HG03558 (cell line): ENCODE data around the gene AGAP1.

Source experiments
- ATAC-seq: cut with Tn5 transposase; IDR thresholded peaks from one replicate; pipeline ENCODE4 v1.9.1; 2021; ENCODE audit warnings: moderate number of reproducible peaks; ENCODE audit not compliant: unreplicated experiment; ENCODE audit errors: extremely low read depth

The AGAP1 gene

GRCh38 chr2:235713189-235713588 is 219.3 kb downstream of the AGAP1 start:
- no peak for ATAC-seq

DNA sequence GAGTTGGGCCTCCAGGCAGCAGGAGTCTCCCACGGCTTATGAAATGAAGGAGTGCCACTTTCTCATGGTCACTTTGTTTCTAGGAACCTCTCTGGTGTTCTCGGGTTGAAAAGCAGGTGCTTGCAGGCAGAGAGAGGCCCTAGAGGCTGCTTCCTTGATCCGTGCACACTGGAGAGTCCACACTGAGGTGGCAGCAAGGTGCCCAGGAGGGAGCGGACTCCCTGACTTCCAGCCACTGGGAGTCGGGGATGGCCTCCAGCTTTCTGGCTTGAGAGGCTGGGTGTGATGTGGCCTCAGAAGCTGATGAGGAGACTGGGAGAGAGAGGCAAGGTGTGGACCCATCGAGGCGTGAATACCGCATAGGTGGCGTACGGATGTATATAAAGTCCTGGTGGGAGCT is 221.8 kb downstream of the AGAP1 start:
- ATAC-seq, result no peak

- no peak for ATAC-seq
These were observed 223.1 kb downstream of the AGAP1 start for GRCh38 chr2:235716875-235717496.

DNA sequence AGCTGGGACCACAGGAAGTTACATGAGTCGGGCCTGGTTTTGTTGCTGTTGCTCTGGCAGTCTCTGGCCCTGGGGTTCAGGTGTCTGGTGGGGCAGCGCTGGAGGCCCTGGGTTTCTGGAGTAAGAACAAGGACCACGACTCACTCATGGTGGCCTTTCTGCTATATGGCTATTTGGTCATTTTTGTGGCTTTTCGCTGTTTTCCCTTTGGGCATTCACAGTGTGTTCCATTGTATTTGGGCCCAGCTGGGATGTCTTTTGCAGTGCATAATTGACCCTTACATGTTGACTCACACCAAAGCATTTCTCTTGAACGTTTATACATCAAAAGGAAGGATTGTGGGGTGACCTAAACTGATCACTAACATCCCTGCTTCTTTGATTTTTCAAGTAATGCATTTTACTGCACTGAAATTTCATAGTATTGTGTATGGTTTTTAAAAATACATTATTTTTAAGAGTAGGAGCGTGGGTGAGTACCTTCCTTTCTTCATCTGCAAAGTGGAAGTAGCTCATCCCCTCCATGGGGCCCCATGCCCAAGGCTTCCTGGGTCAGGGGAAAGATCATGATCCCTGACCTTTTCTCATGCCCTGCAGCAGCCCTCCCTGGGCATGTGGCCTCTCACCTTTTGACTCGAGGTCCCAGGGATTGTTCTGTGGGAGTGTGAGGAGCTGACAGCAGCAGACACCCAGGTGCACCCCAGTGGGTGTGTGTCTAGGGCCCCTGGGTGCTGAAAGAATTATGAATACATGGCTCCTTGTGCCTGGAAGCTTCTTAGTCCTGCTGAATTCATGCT is 225.5 kb downstream of the AGAP1 start:
- no peak for ATAC-seq

DNA sequence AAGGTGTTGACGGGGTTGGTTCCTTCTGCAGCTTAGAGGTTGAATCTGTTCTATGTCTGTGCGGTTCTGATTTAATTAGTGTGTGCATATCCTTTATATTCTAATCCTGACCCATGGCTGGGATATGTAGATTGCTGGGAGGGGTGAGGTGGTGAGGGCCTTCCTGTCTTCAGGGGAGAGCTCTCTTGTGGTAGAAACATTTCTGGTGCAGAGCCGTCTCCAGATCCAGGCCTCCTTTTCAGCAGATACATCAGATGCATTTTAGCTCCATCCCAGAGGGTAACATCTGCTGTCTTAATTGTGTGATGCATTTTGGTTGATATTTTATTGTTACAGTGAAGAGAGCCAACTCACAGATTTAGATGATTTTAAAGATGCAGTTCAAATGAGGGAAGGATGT is 227.8 kb downstream of the AGAP1 start:
- no peak for ATAC-seq

- no peak for ATAC-seq
These were observed 229.0 kb downstream of the AGAP1 start for GRCh38 chr2:235722869-235723268.

- ATAC-seq, result no peak
These were observed 229.5 kb downstream of the AGAP1 start for GRCh38 chr2:235723371-235723770.

- ATAC-seq, result no peak
These were observed 230.1 kb downstream of the AGAP1 start for GRCh38 chr2:235723811-235724465.

GRCh38 chr2:235725016-235725489 is 231.2 kb downstream of the AGAP1 start:
- ATAC-seq, result no peak

GRCh38 chr2:235725841-235726240 is 232.0 kb downstream of the AGAP1 start:
- no peak for ATAC-seq

- ATAC-seq, result no peak
These were observed 232.7 kb downstream of the AGAP1 start for GRCh38 chr2:235726554-235726953.

DNA sequence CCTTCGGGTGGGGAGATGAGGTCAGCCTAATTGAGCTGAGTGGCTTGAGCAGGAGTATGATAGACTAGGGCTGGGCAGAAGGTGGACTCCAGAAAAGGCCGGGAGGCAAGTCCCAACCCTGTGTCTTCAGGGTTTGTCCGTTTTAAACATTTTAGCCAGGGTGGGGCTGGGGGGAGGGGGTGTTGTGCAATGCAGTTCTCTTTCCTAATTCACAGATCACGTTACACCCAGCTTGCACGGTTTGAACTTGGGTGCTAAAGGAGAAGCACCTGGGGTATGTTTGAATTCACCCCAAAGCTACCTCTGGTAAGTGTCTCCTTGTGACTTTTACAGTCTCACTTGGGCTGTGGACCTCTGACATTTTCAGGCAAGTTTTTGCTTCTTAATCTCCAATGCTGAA is 233.3 kb downstream of the AGAP1 start:
- ATAC-seq, result no peak

- ATAC-seq, result no peak
These were observed 234.3 kb downstream of the AGAP1 start for GRCh38 chr2:235727891-235728799.

GRCh38 chr2:235728800-235729556 is 235.1 kb downstream of the AGAP1 start:
- no peak for ATAC-seq

DNA sequence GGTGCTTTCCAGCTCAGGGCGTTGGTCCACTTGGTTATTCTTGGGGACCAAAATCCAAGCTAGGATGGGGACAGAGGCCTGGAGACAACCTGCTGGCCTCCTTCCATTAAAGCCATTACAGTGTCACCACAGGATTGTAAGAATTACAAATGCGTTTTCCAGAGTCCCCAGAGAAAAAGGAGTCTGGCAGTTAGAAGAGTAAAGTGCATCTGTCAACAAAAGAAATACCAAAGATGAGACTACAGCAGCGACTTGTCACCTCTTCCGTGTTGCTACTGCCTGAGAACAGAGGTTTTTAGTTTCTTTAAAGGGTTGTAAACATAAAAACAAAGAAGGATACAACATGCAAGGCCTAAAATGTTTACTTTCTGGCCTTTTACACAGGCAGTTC is 235.7 kb downstream of the AGAP1 start:
- no peak for ATAC-seq

- ATAC-seq, result no peak
These were observed 236.3 kb downstream of the AGAP1 start for GRCh38 chr2:235730115-235730514.

GRCh38 chr2:235733761-235734160 is 239.9 kb downstream of the AGAP1 start:
- no peak for ATAC-seq

- no peak for ATAC-seq
These were observed 240.3 kb downstream of the AGAP1 start for GRCh38 chr2:235734168-235734567.

GRCh38 chr2:235734688-235735231 is 240.9 kb downstream of the AGAP1 start:
- no peak for ATAC-seq
